Gastrocnemius medialis (tissue), 4 donors: ENCODE data around the gene AADACL4. TPM values are rescaled to one million over a fixed set of nuclear protein-coding genes. Genes with fewer than 3 reads are reported as not detected.
"Not testable (repeated sequence)": the region's sequence is repeated elsewhere in the genome, so short reads cannot be mapped to it uniquely, and the experiment has no call there.

Experiments
- ATAC-seq, 2 donors: fragments of 150-250 bp; one replicate each; pipeline ENCODE4 v1.9.1; 2016
- DNase-seq, 2 donors: peaks; one replicate each; pipeline ENCODE4 v3.0.0-alpha.2; 2019
- H3K27ac ChIP-seq, 4 donors: fragments of 200-600 bp; sonication (generic); 1 replicate in 1 of 4; 2 replicates in 3 of 4; pipeline ENCODE4 v1.5.1; 2016 to 2018; ENCODE audit warnings: mild to moderate bottlenecking in 2 of 4, moderate library complexity in 1 of 4
- H3K27me3 ChIP-seq, 3 donors: fragments of 200-600 bp; sonication (generic) in 2 of 3; 1 replicate in 1 of 3; 2 replicates in 2 of 3; pipeline versions ENCODE4 v1.5.1 to v1.6.0; 2016 to 2019; ENCODE audit warnings: mild to moderate bottlenecking in 1 of 3, moderate library complexity in 1 of 3
- H3K36me3 ChIP-seq, 2 donors: fragments of 200-600 bp; sonication (generic) in 1 of 2; one replicate each; pipeline ENCODE4 v1.5.1; 2017 to 2018
- H3K4me1 ChIP-seq, 2 donors: fragments of 200-600 bp; sonication (generic) in 1 of 2; one replicate each; pipeline ENCODE4 v1.5.1; 2016 to 2017; ENCODE audit warnings: mild to moderate bottlenecking in 2 of 2
- H3K4me3 ChIP-seq, 4 donors: fragments of 200-600 bp; sonication (generic) in 3 of 4; 1 replicate in 1 of 4; 2 replicates in 3 of 4; pipeline ENCODE4 v1.5.1; 2016 to 2019; ENCODE audit warnings: mild to moderate bottlenecking in 2 of 4
- H3K9me3 ChIP-seq, 3 donors: fragments of 200-600 bp; sonication (generic) in 2 of 3; 1 replicate in 1 of 3; 2 replicates in 2 of 3; pipeline ENCODE4 v1.5.1; 2016 to 2019
- CTCF ChIP-seq, 5 experiments: fragments of 450-650 bp in 3 of 5; fragments of 200-600 bp in 2 of 5; sonication (generic) in 2 of 5; IDR thresholded peaks in 4 of 5; conservative IDR thresholded peaks in 1 of 5; 1 replicate in 4 of 5; 2 replicates in 1 of 5; pipeline ENCODE4 v1.5.1; 2016 to 2019; ENCODE audit warnings: antibody characterized with exemption in 5 of 5, mild to moderate bottlenecking in 3 of 5, moderate library complexity in 3 of 5
- POLR2A ChIP-seq, 2 donors: fragments of 450-650 bp; IDR thresholded peaks; one replicate each; pipeline ENCODE4 v1.6.1; 2017; ENCODE audit warnings: antibody characterized with exemption in 2 of 2, mild to moderate bottlenecking in 2 of 2, moderate library complexity in 2 of 2
- in situ Hi-C, 4 donors: fragments of 200-750 bp; cut with MboI; loops; one replicate each; pipeline versions ENCODE4 v1.15.0 to v1.8.0; 2017; ENCODE audit warnings: low sequenced_read_pairs in 4 of 4
- intact Hi-C: fragments of 100-400 bp; cut with DNase I; formaldehyde crosslinking; loops from one replicate; pipeline ENCODE4 v1.15.1; 2023; ENCODE audit warnings: low total_unique reads
- total RNA-seq, 4 donors: library from RNA; depleted of rRNA; stranded (reverse); fragments of >200 nt; gene quantifications; one replicate each; pipeline versions ENCODE4 v1.1.0 to v1.2.3, GENCODE V29; 2016

The AADACL4 gene
- total RNA-seq, 4 donors from 2014 or later = not detected

GRCh38 chr1:12654004-12654567 is 10.2 kb downstream of the AADACL4 start:
- Histone ChIP-seq H3K36me3 (no peaks in the 10 kb centered on the region), H3K4me3 (no peak overlapping the region), H3K9me3 (no peaks in the 10 kb centered on the region), H3K4me1 (peaks cover 0 to 2% of the 10 kb centered on the region in 2 donors), H3K27ac (no peak overlapping the region), H3K27me3 (no peaks in the 10 kb centered on the region)
- TF ChIP-seq CTCF (IDR thresholded peaks at IDR 0.05 in 4 of 5, conservative IDR thresholded peaks at IDR 0.05 in 1 of 5) (no peak), POLR2A (IDR thresholded peaks at IDR 0.05) (no peak)
- intact Hi-C loops (no loop called here), in situ Hi-C loops (loop anchor here in 1 of 4 donors (10.0 kb wide), 1 partner anchor 339 kb away; no protein-coding TSS in a partner anchor)
- DNase-seq = no peak
- no peak for ATAC-seq

GRCh38 chr1:12654657-12655056 is 10.8 kb downstream of the AADACL4 start:
- in situ Hi-C loops = loop anchor here in 2 of 4 donors (5.0 to 10.0 kb wide), 2 partner anchors 337 to 340 kb away; no protein-coding TSS in a partner anchor
- ATAC-seq (no peak), DNase-seq (no peak)
- Histone ChIP-seq H3K27ac (no peak overlapping the region), H3K9me3 (no peaks in the 10 kb centered on the region), H3K4me3 (no peak overlapping the region), H3K4me1 (peaks cover 0 to 2% of the 10 kb centered on the region in 2 donors), H3K27me3 (no peaks in the 10 kb centered on the region), H3K36me3 (no peaks in the 10 kb centered on the region)
- intact Hi-C loops = no loop called here
- TF ChIP-seq POLR2A (IDR thresholded peaks at IDR 0.05) (no peak), CTCF (IDR thresholded peaks at IDR 0.05 in 4 of 5, conservative IDR thresholded peaks at IDR 0.05 in 1 of 5) (no peak)

GRCh38 chr1:12656575-12656974 is 12.7 kb downstream of the AADACL4 start:
- DNase-seq (no peak), ATAC-seq (no peak)
- H3K27ac ChIP-seq = no peak overlapping the region
- H3K27me3 ChIP-seq = no peaks in the 10 kb centered on the region
- in situ Hi-C loops = loop anchor here in 2 of 4 donors (5.0 to 10.0 kb wide), 2 partner anchors 339 to 342 kb away; no protein-coding TSS in a partner anchor
- no peaks in the 10 kb centered on the region for H3K9me3 ChIP-seq
- no peak for TF ChIP-seq POLR2A (IDR thresholded peaks at IDR 0.05)
- TF ChIP-seq CTCF (IDR thresholded peaks at IDR 0.05 in 4 of 5, conservative IDR thresholded peaks at IDR 0.05 in 1 of 5) = no peak
- peaks cover 0 to 2% of the 10 kb centered on the region in 2 donors for H3K4me1 ChIP-seq
- intact Hi-C loops = no loop called here
- no peak overlapping the region for H3K4me3 ChIP-seq
- H3K36me3 ChIP-seq = no peaks in the 10 kb centered on the region

- ATAC-seq (no peak), DNase-seq (no peak)
- in situ Hi-C loops = loop anchor here in 2 of 4 donors (5.0 to 10.0 kb wide), 2 partner anchors 340 to 342 kb away; no protein-coding TSS in a partner anchor
- TF ChIP-seq CTCF (IDR thresholded peaks at IDR 0.05 in 4 of 5, conservative IDR thresholded peaks at IDR 0.05 in 1 of 5) (no peak), POLR2A (IDR thresholded peaks at IDR 0.05) (no peak)
- intact Hi-C loops = no loop called here
- H3K36me3 ChIP-seq = no peaks in the 10 kb centered on the region
- no peaks in the 10 kb centered on the region for H3K9me3 ChIP-seq
- peaks cover 0 to 2% of the 10 kb centered on the region in 2 donors for H3K4me1 ChIP-seq
- no peak overlapping the region for H3K27ac ChIP-seq
- no peaks in the 10 kb centered on the region for H3K27me3 ChIP-seq
- H3K4me3 ChIP-seq = no peak overlapping the region
These were observed 13.4 kb downstream of the AADACL4 start for GRCh38 chr1:12657060-12657884.

GRCh38 chr1:12657885-12658512 is 14.1 kb downstream of the AADACL4 start:
- intact Hi-C loops (loop anchor here (1.0 to 2.0 kb wide), 2 partner anchors 39 to 344 kb away; partner anchors contain the start of gene DHRS3), in situ Hi-C loops (loop anchor here in 2 of 4 donors (5.0 to 10.0 kb wide), 2 partner anchors 341 to 343 kb away; no protein-coding TSS in a partner anchor)
- H3K36me3 ChIP-seq, H3K27me3 ChIP-seq, H3K4me3 ChIP-seq, H3K9me3 ChIP-seq, ATAC-seq, H3K4me1 ChIP-seq, H3K27ac ChIP-seq, DNase-seq: not testable (repeated sequence)
